GM12878 (cell line): Measurements from ENCODE around the gene CACNA1E. TPM values are rescaled to one million over a fixed set of nuclear protein-coding genes. Genes with fewer than 3 reads are reported as not detected.
A peak's percentile ranks its signal among the peaks of the same experiment; 100 is the strongest.

Source experiments
- ATF3 ChIP-seq: IDR thresholded peaks from 2 replicates; pipeline ENCODE4 v1.6.1; 2011; ENCODE audit warnings: low read depth, mild to moderate bottlenecking, low read length, moderate library complexity, borderline replicate concordance; ENCODE audit errors: extremely low read depth
- BRCA1 ChIP-seq: IDR thresholded peaks from 2 replicates; pipeline ENCODE4 v1.6.1; 2011; ENCODE audit warnings: low read depth, low read length, improper control_type of control experiment
- CBFB ChIP-seq: IDR thresholded peaks from 2 replicates; pipeline ENCODE4 v1.6.1; 2016; ENCODE audit warnings: antibody characterized with exemption, low read depth
- FOS ChIP-seq: IDR thresholded peaks from 3 replicates; pipeline ENCODE4 v1.6.1; 2011; ENCODE audit warnings: borderline replicate concordance; ENCODE audit not compliant: insufficient read length; ENCODE audit errors: extremely low read depth
- GABPA ChIP-seq: IDR thresholded peaks from 2 replicates; pipeline ENCODE4 v1.6.1; 2014; ENCODE audit warnings: antibody characterized with exemption, low read depth, mild to moderate bottlenecking, inconsistent platforms
- HCFC1 ChIP-seq: fragments of 150-350 bp; IDR thresholded peaks from 2 replicates; pipeline ENCODE4 v1.6.1; 2014; ENCODE audit warnings: low read length
- HDAC2 ChIP-seq: fragments of 200-600 bp; sonication (generic); IDR thresholded peaks from 2 replicates; pipeline ENCODE4 v1.6.1; 2017
- JUNB ChIP-seq: IDR thresholded peaks from 2 replicates; pipeline ENCODE4 v1.6.1; 2016; ENCODE audit warnings: antibody characterized with exemption, mild to moderate bottlenecking
- NFXL1 ChIP-seq: fragments of 450-650 bp; IDR thresholded peaks from 2 replicates; pipeline ENCODE4 v1.6.1; 2017; ENCODE audit warnings: antibody characterized with exemption, mild to moderate bottlenecking, borderline replicate concordance
- NFYA ChIP-seq: IDR thresholded peaks from 2 replicates; pipeline ENCODE4 v1.6.1; 2011; ENCODE audit warnings: low read depth, mild to moderate bottlenecking, low read length, improper control_type of control experiment, borderline replicate concordance
- RBBP5 ChIP-seq: fragments of 200-600 bp; sonication (generic); conservative IDR thresholded peaks from 2 replicates; pipeline ENCODE4 v1.6.1; 2016
- STAT1 ChIP-seq: fragments of 450-650 bp; conservative IDR thresholded peaks from 2 replicates; pipeline ENCODE4 v1.6.1; 2014; ENCODE audit warnings: antibody characterized with exemption, mild to moderate bottlenecking
- ZBED1 ChIP-seq: IDR thresholded peaks from 2 replicates; pipeline ENCODE4 v1.6.1; 2016; ENCODE audit warnings: borderline replicate concordance
- ZZZ3 ChIP-seq: IDR thresholded peaks from 2 replicates; pipeline ENCODE4 v1.6.1; 2011; ENCODE audit warnings: low read depth; ENCODE audit not compliant: control insufficient read depth, insufficient read length
- polyA plus RNA-seq, 11 experiments: library from polyadenylated mRNA; depleted of rRNA in 4 of 11; unstranded in 6 of 11; stranded (reverse) in 5 of 11; fragments of >200 nt; fragmentation: Nextera tagmentation in 4 of 11; fragmentation: Illumina TruSeq in 1 of 11; extraction: Ambion mirVana in 4 of 11; extraction: Trizol in 1 of 11; gene quantifications; 1 replicate in 1 of 11; 2 replicates in 10 of 11; pipeline versions ENCODE4 v1.2.1 to v1.2.3, GENCODE V29; 2011 to 2016; ENCODE audit warnings: inconsistent platforms in 2 of 11, missing spikeins in 2 of 11, low read depth in 1 of 11
- total RNA-seq, 4 experiments: library from RNA; depleted of rRNA in 3 of 4; stranded (reverse); fragments of >200 nt in 3 of 4; fragmentation: Illumina TruSeq in 1 of 4; extraction: Trizol in 1 of 4; gene quantifications; 2 replicates each; pipeline versions ENCODE4 v1.2.1 to v1.2.3, GENCODE V29; 2013 to 2021
- TF ChIP-seq, protein P1 (sequence below): fragments of 450-650 bp; IDR thresholded peaks from 2 replicates; pipeline ENCODE4 v1.6.1; 2018; ENCODE audit warnings: borderline replicate concordance, mild to moderate bottlenecking; ENCODE audit not compliant: partially characterized antibody
- TF ChIP-seq, protein P2 (sequence below): fragments of 150-350 bp; IDR thresholded peaks from 2 replicates; pipeline ENCODE4 v1.6.1; 2014; ENCODE audit warnings: mild to moderate bottlenecking, low read depth, low read length
- TF ChIP-seq, protein P3 (sequence below): fragments of 450-650 bp; IDR thresholded peaks from 2 replicates; pipeline ENCODE4 v1.6.1; 2016; ENCODE audit warnings: mild to moderate bottlenecking, moderate library complexity, borderline replicate concordance
- TF ChIP-seq, protein P4 (sequence below): IDR thresholded peaks from 2 replicates; pipeline ENCODE4 v1.6.1; 2012; ENCODE audit warnings: mild to moderate bottlenecking, low read depth, low read length

CACNA1E gene
- total and polyA plus RNA-seq, 10 of the 15 experiments (the other 5 are each of a cell fraction or from before 2014, with no cell fraction given) = 0.57 to 22.0 (median 8.5) TPM

GRCh38 chr1:181485287-181486097 lies 2.2 kb downstream of the CACNA1E start (continued):
- TF ChIP-seq, protein P1, sequence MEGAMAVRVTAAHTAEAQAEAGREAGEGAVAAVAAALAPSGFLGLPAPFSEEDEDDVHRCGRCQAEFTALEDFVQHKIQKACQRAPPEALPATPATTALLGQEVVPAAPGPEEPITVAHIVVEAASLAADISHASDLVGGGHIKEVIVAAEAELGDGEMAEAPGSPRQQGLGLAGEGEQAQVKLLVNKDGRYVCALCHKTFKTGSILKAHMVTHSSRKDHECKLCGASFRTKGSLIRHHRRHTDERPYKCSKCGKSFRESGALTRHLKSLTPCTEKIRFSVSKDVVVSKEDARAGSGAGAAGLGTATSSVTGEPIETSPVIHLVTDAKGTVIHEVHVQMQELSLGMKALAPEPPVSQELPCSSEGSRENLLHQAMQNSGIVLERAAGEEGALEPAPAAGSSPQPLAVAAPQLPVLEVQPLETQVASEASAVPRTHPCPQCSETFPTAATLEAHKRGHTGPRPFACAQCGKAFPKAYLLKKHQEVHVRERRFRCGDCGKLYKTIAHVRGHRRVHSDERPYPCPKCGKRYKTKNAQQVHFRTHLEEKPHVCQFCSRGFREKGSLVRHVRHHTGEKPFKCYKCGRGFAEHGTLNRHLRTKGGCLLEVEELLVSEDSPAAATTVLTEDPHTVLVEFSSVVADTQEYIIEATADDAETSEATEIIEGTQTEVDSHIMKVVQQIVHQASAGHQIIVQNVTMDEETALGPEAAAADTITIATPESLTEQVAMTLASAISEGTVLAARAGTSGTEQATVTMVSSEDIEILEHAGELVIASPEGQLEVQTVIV = no peak
- TF ChIP-seq ZBED1 = no peak
- TF ChIP-seq NFXL1 = no peak
- no peak for TF ChIP-seq CBFB
- no peak for TF ChIP-seq NFYA
- TF ChIP-seq HCFC1 = no peak
- TF ChIP-seq, protein P2, sequence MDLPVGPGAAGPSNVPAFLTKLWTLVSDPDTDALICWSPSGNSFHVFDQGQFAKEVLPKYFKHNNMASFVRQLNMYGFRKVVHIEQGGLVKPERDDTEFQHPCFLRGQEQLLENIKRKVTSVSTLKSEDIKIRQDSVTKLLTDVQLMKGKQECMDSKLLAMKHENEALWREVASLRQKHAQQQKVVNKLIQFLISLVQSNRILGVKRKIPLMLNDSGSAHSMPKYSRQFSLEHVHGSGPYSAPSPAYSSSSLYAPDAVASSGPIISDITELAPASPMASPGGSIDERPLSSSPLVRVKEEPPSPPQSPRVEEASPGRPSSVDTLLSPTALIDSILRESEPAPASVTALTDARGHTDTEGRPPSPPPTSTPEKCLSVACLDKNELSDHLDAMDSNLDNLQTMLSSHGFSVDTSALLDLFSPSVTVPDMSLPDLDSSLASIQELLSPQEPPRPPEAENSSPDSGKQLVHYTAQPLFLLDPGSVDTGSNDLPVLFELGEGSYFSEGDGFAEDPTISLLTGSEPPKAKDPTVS = no peak
- TF ChIP-seq BRCA1 = no peak
- no peak for TF ChIP-seq ZZZ3
- TF ChIP-seq JUNB = no peak
- 0 out of 2 replicates have a peak, but pooled peaks have one; percentile 26 for TF ChIP-seq STAT1
- no peak for TF ChIP-seq HDAC2
- no peak for TF ChIP-seq FOS
- TF ChIP-seq RBBP5 = no peak
- TF ChIP-seq, protein P3, sequence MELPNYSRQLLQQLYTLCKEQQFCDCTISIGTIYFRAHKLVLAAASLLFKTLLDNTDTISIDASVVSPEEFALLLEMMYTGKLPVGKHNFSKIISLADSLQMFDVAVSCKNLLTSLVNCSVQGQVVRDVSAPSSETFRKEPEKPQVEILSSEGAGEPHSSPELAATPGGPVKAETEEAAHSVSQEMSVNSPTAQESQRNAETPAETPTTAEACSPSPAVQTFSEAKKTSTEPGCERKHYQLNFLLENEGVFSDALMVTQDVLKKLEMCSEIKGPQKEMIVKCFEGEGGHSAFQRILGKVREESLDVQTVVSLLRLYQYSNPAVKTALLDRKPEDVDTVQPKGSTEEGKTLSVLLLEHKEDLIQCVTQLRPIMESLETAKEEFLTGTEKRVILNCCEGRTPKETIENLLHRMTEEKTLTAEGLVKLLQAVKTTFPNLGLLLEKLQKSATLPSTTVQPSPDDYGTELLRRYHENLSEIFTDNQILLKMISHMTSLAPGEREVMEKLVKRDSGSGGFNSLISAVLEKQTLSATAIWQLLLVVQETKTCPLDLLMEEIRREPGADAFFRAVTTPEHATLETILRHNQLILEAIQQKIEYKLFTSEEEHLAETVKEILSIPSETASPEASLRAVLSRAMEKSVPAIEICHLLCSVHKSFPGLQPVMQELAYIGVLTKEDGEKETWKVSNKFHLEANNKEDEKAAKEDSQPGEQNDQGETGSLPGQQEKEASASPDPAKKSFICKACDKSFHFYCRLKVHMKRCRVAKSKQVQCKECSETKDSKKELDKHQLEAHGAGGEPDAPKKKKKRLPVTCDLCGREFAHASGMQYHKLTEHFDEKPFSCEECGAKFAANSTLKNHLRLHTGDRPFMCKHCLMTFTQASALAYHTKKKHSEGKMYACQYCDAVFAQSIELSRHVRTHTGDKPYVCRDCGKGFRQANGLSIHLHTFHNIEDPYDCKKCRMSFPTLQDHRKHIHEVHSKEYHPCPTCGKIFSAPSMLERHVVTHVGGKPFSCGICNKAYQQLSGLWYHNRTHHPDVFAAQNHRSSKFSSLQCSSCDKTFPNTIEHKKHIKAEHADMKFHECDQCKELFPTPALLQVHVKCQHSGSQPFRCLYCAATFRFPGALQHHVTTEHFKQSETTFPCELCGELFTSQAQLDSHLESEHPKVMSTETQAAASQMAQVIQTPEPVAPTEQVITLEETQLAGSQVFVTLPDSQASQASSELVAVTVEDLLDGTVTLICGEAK = no peak
- no peak for TF ChIP-seq GABPA
- TF ChIP-seq, protein P4, sequence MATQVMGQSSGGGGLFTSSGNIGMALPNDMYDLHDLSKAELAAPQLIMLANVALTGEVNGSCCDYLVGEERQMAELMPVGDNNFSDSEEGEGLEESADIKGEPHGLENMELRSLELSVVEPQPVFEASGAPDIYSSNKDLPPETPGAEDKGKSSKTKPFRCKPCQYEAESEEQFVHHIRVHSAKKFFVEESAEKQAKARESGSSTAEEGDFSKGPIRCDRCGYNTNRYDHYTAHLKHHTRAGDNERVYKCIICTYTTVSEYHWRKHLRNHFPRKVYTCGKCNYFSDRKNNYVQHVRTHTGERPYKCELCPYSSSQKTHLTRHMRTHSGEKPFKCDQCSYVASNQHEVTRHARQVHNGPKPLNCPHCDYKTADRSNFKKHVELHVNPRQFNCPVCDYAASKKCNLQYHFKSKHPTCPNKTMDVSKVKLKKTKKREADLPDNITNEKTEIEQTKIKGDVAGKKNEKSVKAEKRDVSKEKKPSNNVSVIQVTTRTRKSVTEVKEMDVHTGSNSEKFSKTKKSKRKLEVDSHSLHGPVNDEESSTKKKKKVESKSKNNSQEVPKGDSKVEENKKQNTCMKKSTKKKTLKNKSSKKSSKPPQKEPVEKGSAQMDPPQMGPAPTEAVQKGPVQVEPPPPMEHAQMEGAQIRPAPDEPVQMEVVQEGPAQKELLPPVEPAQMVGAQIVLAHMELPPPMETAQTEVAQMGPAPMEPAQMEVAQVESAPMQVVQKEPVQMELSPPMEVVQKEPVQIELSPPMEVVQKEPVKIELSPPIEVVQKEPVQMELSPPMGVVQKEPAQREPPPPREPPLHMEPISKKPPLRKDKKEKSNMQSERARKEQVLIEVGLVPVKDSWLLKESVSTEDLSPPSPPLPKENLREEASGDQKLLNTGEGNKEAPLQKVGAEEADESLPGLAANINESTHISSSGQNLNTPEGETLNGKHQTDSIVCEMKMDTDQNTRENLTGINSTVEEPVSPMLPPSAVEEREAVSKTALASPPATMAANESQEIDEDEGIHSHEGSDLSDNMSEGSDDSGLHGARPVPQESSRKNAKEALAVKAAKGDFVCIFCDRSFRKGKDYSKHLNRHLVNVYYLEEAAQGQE = peak; percentile 92
- no peak for TF ChIP-seq ATF3
